ENCODE results near the gene RUNX2. TPM values are rescaled to one million over a fixed set of nuclear protein-coding genes. Genes with fewer than 3 reads are reported as not detected.

Gene RUNX2
- total RNA-seq, 4 donors from 2014 or later, result 1.00 to 8.1 (median 3.6) TPM

GRCh38 chr6:45386501-45386900 is 58.4 kb downstream of the RUNX2 start:
- 87 to 89% methylated on average over 3 of the region's 3 CpGs for WGBS, 2 donors (ENCODE audit: low coverage in 1 of 2)
- H3K4me3 ChIP-seq, result no peak overlapping the region
- no peaks in the 10 kb centered on the region for H3K9me3 ChIP-seq
- in situ Hi-C loops (cut with MboI; ENCODE audit: low pct_ligation_motif_present in 1 of 4, low pct_unique_long_range_greater_than_20kb in 1 of 4, low sequenced_read_pairs in 3 of 4), result no loop called here
- H3K4me1 ChIP-seq, result no peaks in the 10 kb centered on the region
- H3K27ac ChIP-seq, result no peak overlapping the region
- no peak for DNase-seq
- H3K27me3 ChIP-seq, result no peaks in the 10 kb centered on the region
- no peak for TF ChIP-seq POLR2A (IDR thresholded peaks at IDR 0.05)
- TF ChIP-seq EP300 (IDR thresholded peaks at IDR 0.05; ENCODE audit: low read depth), result no peak
- TF ChIP-seq POLR2AphosphoS5 (IDR thresholded peaks at IDR 0.05), result no peak
- TF ChIP-seq, protein P1, sequence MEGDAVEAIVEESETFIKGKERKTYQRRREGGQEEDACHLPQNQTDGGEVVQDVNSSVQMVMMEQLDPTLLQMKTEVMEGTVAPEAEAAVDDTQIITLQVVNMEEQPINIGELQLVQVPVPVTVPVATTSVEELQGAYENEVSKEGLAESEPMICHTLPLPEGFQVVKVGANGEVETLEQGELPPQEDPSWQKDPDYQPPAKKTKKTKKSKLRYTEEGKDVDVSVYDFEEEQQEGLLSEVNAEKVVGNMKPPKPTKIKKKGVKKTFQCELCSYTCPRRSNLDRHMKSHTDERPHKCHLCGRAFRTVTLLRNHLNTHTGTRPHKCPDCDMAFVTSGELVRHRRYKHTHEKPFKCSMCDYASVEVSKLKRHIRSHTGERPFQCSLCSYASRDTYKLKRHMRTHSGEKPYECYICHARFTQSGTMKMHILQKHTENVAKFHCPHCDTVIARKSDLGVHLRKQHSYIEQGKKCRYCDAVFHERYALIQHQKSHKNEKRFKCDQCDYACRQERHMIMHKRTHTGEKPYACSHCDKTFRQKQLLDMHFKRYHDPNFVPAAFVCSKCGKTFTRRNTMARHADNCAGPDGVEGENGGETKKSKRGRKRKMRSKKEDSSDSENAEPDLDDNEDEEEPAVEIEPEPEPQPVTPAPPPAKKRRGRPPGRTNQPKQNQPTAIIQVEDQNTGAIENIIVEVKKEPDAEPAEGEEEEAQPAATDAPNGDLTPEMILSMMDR (IDR thresholded peaks at IDR 0.05), result no peak
- H3K36me3 ChIP-seq, result no peaks in the 10 kb centered on the region
- intact Hi-C loops (cut with DNase I; ENCODE audit: low total_unique reads), result no loop called here

- H3K4me3 ChIP-seq, result no peak overlapping the region
- intact Hi-C loops (cut with DNase I; ENCODE audit: low total_unique reads) (no loop called here), in situ Hi-C loops (cut with MboI; ENCODE audit: low pct_ligation_motif_present in 1 of 4, low pct_unique_long_range_greater_than_20kb in 1 of 4, low sequenced_read_pairs in 3 of 4) (no loop called here)
- H3K9me3 ChIP-seq, result no peaks in the 10 kb centered on the region
- no peaks in the 10 kb centered on the region for H3K36me3 ChIP-seq
- DNase-seq, result no peak
- WGBS, 2 donors (ENCODE audit: low coverage in 1 of 2), result 93 to 98% methylated on average over 5 of the region's 5 CpGs
- no peak overlapping the region for H3K27ac ChIP-seq
- H3K27me3 ChIP-seq, result no peaks in the 10 kb centered on the region
- TF ChIP-seq, protein P1 (IDR thresholded peaks at IDR 0.05), result no peak
- no peak for TF ChIP-seq EP300 (IDR thresholded peaks at IDR 0.05; ENCODE audit: low read depth)
- no peak for TF ChIP-seq POLR2AphosphoS5 (IDR thresholded peaks at IDR 0.05)
- no peak for TF ChIP-seq POLR2A (IDR thresholded peaks at IDR 0.05)
- H3K4me1 ChIP-seq, result no peaks in the 10 kb centered on the region
Observed at GRCh38 chr6:45387236-45387635, 59.1 kb downstream of the RUNX2 start.

- Histone ChIP-seq H3K9me3 (no peaks in the 10 kb centered on the region), H3K4me3 (no peak overlapping the region), H3K27ac (no peak overlapping the region), H3K36me3 (no peaks in the 10 kb centered on the region), H3K27me3 (no peaks in the 10 kb centered on the region), H3K4me1 (no peaks in the 10 kb centered on the region)
- in situ Hi-C loops (cut with MboI; ENCODE audit: low pct_ligation_motif_present in 1 of 4, low pct_unique_long_range_greater_than_20kb in 1 of 4, low sequenced_read_pairs in 3 of 4) (no loop called here), intact Hi-C loops (cut with DNase I; ENCODE audit: low total_unique reads) (no loop called here)
- TF ChIP-seq POLR2AphosphoS5 (IDR thresholded peaks at IDR 0.05) (no peak), POLR2A (IDR thresholded peaks at IDR 0.05) (no peak), EP300 (IDR thresholded peaks at IDR 0.05; ENCODE audit: low read depth) (no peak)
- TF ChIP-seq, protein P1 (IDR thresholded peaks at IDR 0.05), result no peak
- no peak for DNase-seq
- WGBS, 2 donors (ENCODE audit: low coverage in 1 of 2), result 53% methylated on average over 3 of the region's 3 CpGs; no CpG with 5 or more reads in 1 of the 2 donors
Observed at GRCh38 chr6:45388328-45388727, 60.2 kb downstream of the RUNX2 start.

DNA sequence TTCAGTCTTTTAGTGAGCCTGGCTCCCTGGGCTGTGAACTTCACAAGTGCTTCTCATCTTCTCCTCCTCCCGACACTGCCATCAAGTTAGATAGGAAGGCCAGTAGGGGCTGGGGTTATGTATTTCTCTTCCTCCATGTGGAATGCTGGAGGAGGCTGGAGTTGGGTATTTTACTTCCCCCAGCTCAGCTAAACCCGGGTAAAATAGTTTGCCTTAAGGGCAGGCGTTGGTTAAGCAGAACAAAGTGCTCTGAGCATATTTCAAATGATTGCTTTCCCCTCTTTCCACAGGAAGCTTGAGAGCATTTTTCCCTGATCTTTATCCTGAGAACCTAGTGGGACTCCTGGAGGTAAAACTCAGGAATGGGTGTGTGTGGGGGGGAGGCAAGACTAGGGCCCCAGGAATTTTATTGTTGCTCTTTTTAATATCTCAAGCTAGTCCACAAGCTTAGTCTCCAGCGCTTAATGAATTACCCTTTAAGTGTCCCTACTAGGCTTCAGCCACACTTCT is 66.5 kb downstream of the RUNX2 start:
- H3K27ac ChIP-seq, result no peak overlapping the region
- no peaks in the 10 kb centered on the region for H3K4me1 ChIP-seq
- H3K9me3 ChIP-seq, result no peaks in the 10 kb centered on the region
- H3K4me3 ChIP-seq, result no peak overlapping the region
- intact Hi-C loops (cut with DNase I; ENCODE audit: low total_unique reads), result no loop called here
- no peak for TF ChIP-seq EP300 (IDR thresholded peaks at IDR 0.05; ENCODE audit: low read depth)
- TF ChIP-seq, protein P1 (IDR thresholded peaks at IDR 0.05), result no peak
- no peak for TF ChIP-seq POLR2AphosphoS5 (IDR thresholded peaks at IDR 0.05)
- TF ChIP-seq POLR2A (IDR thresholded peaks at IDR 0.05), result no peak
- H3K36me3 ChIP-seq, result no peaks in the 10 kb centered on the region
- in situ Hi-C loops (cut with MboI; ENCODE audit: low pct_ligation_motif_present in 1 of 4, low pct_unique_long_range_greater_than_20kb in 1 of 4, low sequenced_read_pairs in 3 of 4), result no loop called here
- no peak for DNase-seq
- WGBS, 2 donors (ENCODE audit: low coverage in 1 of 2), result 82 to 87% methylated on average over 3 to 4 of the region's 4 CpGs
- H3K27me3 ChIP-seq, result no peaks in the 10 kb centered on the region
